BE2C (cell line): ENCODE measurements around the gene KPNA3.
A peak's percentile ranks its signal among the peaks of the same experiment; 100 is the strongest.

ENCODE experiments used
- DNase-seq: peaks from one replicate; pipeline ENCODE4 v3.0.0-alpha.2; 2020
- H3K27me3 ChIP-seq: fragments of 250-450 bp; sonication (Bioruptor Pico); 2 replicates; pipeline ENCODE4 v1.5.1; 2020; ENCODE audit warnings: mild to moderate bottlenecking
- H3K36me3 ChIP-seq: fragments of 250-450 bp; sonication (Bioruptor Pico); 2 replicates; pipeline ENCODE4 v1.5.1; 2020; ENCODE audit warnings: mild to moderate bottlenecking
- H3K4me1 ChIP-seq: fragments of 250-450 bp; sonication (Bioruptor Pico); 2 replicates; pipeline ENCODE4 v1.5.1; 2020
- H3K4me3 ChIP-seq: 2 replicates; pipeline ENCODE4 v1.5.1; 2011; ENCODE audit warnings: low read depth, low read length
- H3K9me3 ChIP-seq: fragments of 250-450 bp; sonication (Bioruptor Pico); 2 replicates; pipeline ENCODE4 v1.5.1; 2020
- TF ChIP-seq, protein P1 (sequence below): IDR thresholded peaks from 2 replicates; pipeline ENCODE4 v1.5.1; 2012; ENCODE audit warnings: mild to moderate bottlenecking, low read depth, low read length

The KPNA3 gene

DNA sequence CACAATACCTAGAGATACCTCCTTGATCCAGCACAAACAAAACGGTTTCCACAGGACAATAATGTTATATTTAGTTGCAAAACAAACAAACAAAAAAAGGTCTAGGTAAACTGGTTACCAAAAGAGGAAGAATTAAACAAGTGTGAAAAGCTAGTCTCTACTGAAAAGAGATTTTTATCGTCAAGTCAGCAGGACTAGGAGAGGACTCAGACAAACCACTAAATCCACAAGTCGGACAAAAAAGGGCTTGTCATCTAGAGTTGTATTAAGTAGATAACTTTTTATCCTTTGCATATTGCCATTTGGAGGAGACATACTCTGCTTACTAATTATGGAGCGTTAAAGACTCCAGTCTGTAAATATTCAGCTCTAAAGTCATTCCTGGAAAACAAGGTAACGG lies 9.9 kb upstream of the KPNA3 start:
- H3K9me3 ChIP-seq = no peaks in the 10 kb centered on the region
- H3K36me3 ChIP-seq = no peaks in the 10 kb centered on the region
- H3K4me3 ChIP-seq = no peak overlapping the region
- DNase-seq = no peak
- no peaks in the 10 kb centered on the region for H3K27me3 ChIP-seq
- no peaks in the 10 kb centered on the region; the same call in 1 of the 2 replicates for H3K4me1 ChIP-seq
- TF ChIP-seq, protein P1, sequence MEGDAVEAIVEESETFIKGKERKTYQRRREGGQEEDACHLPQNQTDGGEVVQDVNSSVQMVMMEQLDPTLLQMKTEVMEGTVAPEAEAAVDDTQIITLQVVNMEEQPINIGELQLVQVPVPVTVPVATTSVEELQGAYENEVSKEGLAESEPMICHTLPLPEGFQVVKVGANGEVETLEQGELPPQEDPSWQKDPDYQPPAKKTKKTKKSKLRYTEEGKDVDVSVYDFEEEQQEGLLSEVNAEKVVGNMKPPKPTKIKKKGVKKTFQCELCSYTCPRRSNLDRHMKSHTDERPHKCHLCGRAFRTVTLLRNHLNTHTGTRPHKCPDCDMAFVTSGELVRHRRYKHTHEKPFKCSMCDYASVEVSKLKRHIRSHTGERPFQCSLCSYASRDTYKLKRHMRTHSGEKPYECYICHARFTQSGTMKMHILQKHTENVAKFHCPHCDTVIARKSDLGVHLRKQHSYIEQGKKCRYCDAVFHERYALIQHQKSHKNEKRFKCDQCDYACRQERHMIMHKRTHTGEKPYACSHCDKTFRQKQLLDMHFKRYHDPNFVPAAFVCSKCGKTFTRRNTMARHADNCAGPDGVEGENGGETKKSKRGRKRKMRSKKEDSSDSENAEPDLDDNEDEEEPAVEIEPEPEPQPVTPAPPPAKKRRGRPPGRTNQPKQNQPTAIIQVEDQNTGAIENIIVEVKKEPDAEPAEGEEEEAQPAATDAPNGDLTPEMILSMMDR = no peak

DNA sequence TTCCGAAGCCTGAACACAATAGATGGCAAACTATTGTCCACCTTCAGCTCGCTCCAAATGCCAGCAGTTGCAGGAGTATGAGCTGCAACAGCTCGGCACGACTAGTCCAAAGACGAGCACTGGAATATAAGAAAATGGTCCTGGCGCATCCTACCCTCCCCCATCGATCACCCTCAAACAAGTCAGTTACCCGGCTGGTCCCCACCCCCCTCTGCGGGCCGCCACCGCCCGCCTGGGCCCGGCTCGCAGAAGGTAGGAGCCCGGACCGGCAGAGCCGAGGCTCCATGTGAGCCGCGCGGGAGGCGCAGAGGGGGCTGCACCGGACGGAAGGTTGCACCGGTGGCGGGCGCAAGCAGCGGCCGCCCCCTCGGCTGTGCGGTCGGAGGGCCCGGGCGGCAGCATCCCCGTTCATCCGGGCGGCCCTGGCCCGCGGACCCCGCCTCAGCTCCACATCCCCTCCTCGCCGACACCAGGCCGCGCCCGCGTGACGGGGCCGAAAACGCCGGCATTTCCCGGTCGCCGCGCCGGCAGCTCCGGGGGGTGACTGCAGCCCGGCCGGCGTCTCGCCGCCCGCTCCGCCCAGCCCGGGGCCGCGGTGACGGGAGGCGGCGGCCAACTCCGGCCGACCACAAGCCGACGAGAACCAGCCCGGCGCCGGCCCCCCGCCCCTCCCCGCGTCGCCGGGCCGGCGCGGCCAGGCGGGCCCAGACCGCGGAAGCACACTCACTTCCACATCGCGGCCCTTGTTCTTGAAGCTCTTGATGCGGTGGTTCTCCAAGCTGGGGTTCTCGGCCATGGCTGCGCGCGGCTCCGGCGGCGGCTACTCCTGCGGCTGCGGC lies 552 bp downstream of the KPNA3 start:
- Histone ChIP-seq H3K9me3 (no peaks in the 10 kb centered on the region), H3K4me3 (peak overlapping the region; percentile 79), H3K4me1 (peaks cover 10% of the 10 kb centered on the region; the same call in 1 of the 2 replicates), H3K36me3 (peaks cover 9% of the 10 kb centered on the region), H3K27me3 (no peaks in the 10 kb centered on the region)
- DNase-seq = peak; percentile 57
- TF ChIP-seq, protein P1 = no peak

DNA sequence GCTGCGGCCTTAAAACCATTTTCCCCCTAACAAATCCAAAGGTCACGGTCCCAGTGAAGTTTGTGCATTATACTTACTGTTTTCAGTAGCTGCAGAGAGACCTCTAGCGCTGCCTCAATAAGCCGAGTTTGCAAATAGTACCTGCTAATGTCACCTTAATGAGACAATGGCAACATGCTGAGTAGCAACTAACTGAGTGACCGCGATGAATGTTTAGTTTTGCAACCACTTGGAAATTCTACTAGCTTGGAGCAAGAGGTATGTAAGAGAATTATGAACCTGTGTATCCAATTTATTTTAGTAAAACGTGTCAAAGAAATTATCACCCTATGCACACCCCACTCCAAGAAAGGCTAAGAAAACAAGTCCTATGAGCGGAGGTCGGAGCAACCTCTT lies 1.2 kb downstream of the KPNA3 start:
- TF ChIP-seq, protein P1 = no peak; the same call in 1 of the 2 replicates
- no peak for DNase-seq
- H3K9me3 ChIP-seq = no peaks in the 10 kb centered on the region
- no peaks in the 10 kb centered on the region for H3K27me3 ChIP-seq
- peaks cover 9% of the 10 kb centered on the region for H3K36me3 ChIP-seq
- peak overlapping the region; percentile 79 for H3K4me3 ChIP-seq
- peaks cover 10% of the 10 kb centered on the region; the same call in 1 of the 2 replicates for H3K4me1 ChIP-seq

DNA sequence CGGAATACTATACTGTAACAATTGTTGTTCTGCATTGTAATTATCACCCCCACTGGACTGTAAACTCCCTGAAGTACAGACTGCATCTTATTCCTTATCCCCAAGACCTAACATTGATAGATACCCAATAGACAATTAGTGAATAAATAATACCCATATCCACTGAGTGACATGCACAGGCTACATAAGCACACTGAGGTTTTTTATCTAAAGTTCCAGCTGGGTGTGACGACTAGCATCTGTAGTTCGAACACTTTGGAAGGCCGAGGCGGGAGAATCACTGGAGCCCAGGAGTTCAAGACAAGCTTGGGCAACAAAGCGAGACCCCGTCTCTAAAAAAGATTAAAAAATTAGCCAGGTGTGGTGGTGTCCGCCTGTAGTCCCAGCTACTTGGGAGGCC lies 2.5 kb downstream of the KPNA3 start:
- H3K9me3 ChIP-seq = no peaks in the 10 kb centered on the region
- peaks cover 10% of the 10 kb centered on the region; the same call in 1 of the 2 replicates for H3K4me1 ChIP-seq
- H3K36me3 ChIP-seq = peaks cover 9% of the 10 kb centered on the region
- TF ChIP-seq, protein P1 = no peak
- H3K4me3 ChIP-seq = no peak overlapping the region
- no peak for DNase-seq
- no peaks in the 10 kb centered on the region for H3K27me3 ChIP-seq

DNA sequence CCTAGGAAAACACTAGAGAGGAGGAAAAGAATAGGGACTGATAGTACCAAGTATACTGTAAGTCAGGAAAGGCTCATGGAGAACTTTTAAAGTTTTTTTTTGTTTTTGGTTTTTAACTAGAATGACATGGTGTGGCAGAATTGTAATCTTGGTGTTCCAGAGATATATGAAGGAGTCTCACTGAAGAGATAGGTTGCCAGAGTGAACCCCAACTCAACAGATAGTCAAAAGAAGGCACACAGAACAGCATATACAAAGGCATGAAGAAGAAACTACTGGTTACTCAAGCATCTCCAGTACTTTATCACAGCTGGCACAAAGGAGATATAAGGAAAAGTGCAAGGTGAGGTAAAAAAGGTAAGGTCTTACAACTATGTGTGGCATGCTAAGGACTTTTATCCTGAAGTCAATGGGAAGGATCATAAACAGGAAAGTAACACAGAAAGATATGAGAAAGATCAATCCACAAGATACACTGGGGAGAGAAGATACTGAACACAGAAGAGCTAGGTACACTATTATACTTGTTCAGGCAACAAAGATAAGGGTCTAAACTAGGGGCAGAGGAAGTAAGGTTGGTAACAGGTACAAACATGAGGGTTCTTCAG lies 6.0 kb downstream of the KPNA3 start:
- Histone ChIP-seq H3K4me3 (no peak overlapping the region), H3K27me3 (no peaks in the 10 kb centered on the region), H3K36me3 (peaks cover 5% of the 10 kb centered on the region; the same call in 1 of the 2 replicates), H3K9me3 (no peaks in the 10 kb centered on the region), H3K4me1 (peaks cover 10% of the 10 kb centered on the region; the same call in 1 of the 2 replicates)
- no peak for DNase-seq
- TF ChIP-seq, protein P1 = no peak
